ENCODE data around the gene ATAD2B.

ATAD2B gene

DNA sequence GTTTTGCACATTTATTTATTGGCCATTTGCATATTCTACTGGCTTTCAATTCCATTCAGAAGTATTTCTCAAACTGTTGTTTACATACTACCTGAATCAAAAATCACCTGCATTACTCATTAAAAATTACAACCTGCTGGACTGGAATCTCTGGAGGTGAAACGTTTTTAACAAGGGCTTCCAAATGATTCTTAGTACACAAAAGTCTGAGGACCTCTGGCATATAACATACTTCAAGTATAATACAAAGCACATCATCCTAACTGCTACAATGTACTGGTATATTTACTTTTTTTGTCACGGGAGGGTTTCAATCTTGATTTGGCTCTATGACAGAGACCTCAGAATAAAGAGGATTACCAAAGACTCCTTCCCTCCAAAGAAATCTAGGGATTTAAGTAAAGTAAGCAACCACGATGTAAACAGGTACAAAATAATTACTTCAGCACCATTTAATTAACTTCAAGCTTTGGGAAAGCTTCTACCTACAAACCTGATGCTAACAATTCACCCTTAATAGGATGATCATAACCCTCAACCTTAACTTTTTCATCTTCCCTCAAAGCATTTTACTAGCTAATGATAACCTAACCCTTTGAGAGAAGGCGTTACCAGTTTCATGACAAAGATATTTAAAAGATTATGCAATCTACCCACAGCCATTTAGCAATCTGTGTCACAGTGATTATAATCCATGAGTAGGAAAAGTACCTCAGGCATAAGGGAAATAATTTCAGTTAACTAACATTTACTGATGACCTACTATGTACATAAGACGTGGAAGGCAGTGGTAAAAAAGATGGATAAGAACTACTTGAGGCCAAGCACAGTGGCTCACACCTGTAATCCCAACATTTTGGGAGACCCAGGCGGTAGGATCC lies 24.7 kb downstream of the ATAD2B start:
- Histone ChIP-seq H3K4me2 (ENCODE audit: low read depth, low read length) (no peak overlapping the region), H3K79me2 (ENCODE audit: low read length) (0 out of 2 replicates have a peak, but pooled peaks cover 5% of the 10 kb centered on the region)

DNA sequence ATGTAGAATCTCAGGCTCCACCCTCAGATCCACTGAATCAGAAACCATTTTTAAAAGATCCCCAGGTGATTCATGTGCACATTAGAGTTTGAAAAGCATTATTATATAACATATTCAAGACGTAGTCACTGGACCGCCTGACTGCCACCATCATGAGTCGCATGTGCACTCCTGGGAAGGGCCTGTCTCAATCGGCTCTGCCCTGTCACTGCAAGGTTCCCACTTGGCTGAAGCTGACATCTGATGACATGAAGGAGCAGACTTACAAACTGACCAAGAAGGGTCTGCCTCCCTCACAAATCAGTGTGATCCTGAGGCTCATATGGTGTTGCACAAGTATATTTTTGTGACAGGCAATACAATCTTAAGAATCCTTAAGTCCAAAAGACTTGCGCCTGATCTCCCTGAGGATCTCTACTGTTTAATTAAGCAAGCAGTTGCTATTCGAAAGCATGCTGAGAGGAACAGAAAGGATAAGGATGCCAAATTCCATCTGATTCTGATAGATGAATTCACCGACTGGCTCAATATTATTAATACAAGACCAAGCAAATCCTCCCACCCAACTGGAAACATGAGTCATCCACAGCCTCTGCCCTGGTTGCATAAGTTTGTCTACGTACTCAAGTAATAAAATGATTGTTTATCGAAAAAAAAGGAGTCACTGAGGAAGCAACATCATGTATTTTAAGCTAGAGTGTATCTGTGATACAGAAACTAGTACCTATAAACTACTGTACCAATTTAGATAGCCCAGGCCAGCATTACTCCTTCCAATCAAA lies 26.2 kb downstream of the ATAD2B start:
- Histone ChIP-seq H3K9me2 (replicated peaks; ENCODE audit: insufficient read depth, low read length) (no peaks in the 10 kb centered on the region), H3K27ac (ENCODE audit: low read length) (no peak overlapping the region), H3F3A (ENCODE audit: insufficient read depth, low read length) (no peaks in the 10 kb centered on the region), H3K4me3 (ENCODE audit: low read length) (no peak overlapping the region), H3K36me3 (replicated peaks; ENCODE audit: insufficient read depth, low read length) (no peaks in the 10 kb centered on the region), H2AFZ (ENCODE audit: low read length) (no peak overlapping the region), H3K4me1 (ENCODE audit: low read length) (no peaks in the 10 kb centered on the region), H3K27me3 (replicated peaks; ENCODE audit: insufficient read depth, low read length) (no peaks in the 10 kb centered on the region), H4K20me1 (ENCODE audit: insufficient read depth, low read length) (no peaks in the 10 kb centered on the region), H3K79me2 (ENCODE audit: low read length) (0 out of 2 replicates have a peak, but pooled peaks cover 5% of the 10 kb centered on the region), H3K9ac (ENCODE audit: low read length) (no peak overlapping the region), H3K4me2 (ENCODE audit: low read depth, low read length) (no peak overlapping the region), H3K9me3 (replicated peaks; ENCODE audit: insufficient read depth, low read length) (no peaks in the 10 kb centered on the region)
- DNase-seq: no peak
- TF ChIP-seq EZH2phosphoT487 (IDR thresholded peaks at IDR 0.05; ENCODE audit: low read length): no peak
- TF ChIP-seq, protein P1, sequence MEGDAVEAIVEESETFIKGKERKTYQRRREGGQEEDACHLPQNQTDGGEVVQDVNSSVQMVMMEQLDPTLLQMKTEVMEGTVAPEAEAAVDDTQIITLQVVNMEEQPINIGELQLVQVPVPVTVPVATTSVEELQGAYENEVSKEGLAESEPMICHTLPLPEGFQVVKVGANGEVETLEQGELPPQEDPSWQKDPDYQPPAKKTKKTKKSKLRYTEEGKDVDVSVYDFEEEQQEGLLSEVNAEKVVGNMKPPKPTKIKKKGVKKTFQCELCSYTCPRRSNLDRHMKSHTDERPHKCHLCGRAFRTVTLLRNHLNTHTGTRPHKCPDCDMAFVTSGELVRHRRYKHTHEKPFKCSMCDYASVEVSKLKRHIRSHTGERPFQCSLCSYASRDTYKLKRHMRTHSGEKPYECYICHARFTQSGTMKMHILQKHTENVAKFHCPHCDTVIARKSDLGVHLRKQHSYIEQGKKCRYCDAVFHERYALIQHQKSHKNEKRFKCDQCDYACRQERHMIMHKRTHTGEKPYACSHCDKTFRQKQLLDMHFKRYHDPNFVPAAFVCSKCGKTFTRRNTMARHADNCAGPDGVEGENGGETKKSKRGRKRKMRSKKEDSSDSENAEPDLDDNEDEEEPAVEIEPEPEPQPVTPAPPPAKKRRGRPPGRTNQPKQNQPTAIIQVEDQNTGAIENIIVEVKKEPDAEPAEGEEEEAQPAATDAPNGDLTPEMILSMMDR (IDR thresholded peaks at IDR 0.05; ENCODE audit: low read length): no peak
- TF ChIP-seq EZH2 (optimal IDR thresholded peaks at IDR 0.05; ENCODE audit: low read depth, low read length): no peak

More for the DNA sequence above, 24.7 kb downstream of the ATAD2B start:
- H4K20me1 ChIP-seq (ENCODE audit: insufficient read depth, low read length): no peaks in the 10 kb centered on the region
- DNase-seq: no peak
- no peaks in the 10 kb centered on the region for H3K9me3 ChIP-seq (replicated peaks; ENCODE audit: insufficient read depth, low read length)
- TF ChIP-seq EZH2phosphoT487 (IDR thresholded peaks at IDR 0.05; ENCODE audit: low read length): no peak
- TF ChIP-seq EZH2 (optimal IDR thresholded peaks at IDR 0.05; ENCODE audit: low read depth, low read length): no peak
- TF ChIP-seq, protein P1 (IDR thresholded peaks at IDR 0.05; ENCODE audit: low read length): no peak
- no peaks in the 10 kb centered on the region for H3K4me1 ChIP-seq (ENCODE audit: low read length)
- no peaks in the 10 kb centered on the region for H3F3A ChIP-seq (ENCODE audit: insufficient read depth, low read length)
- H3K36me3 ChIP-seq (replicated peaks; ENCODE audit: insufficient read depth, low read length): no peaks in the 10 kb centered on the region
- H3K9me2 ChIP-seq (replicated peaks; ENCODE audit: insufficient read depth, low read length): no peaks in the 10 kb centered on the region
- H3K4me3 ChIP-seq (ENCODE audit: low read length): no peak overlapping the region
- no peak overlapping the region for H3K9ac ChIP-seq (ENCODE audit: low read length)
- H2AFZ ChIP-seq (ENCODE audit: low read length): no peak overlapping the region
- no peaks in the 10 kb centered on the region for H3K27me3 ChIP-seq (replicated peaks; ENCODE audit: insufficient read depth, low read length)
- H3K27ac ChIP-seq (ENCODE audit: low read length): no peak overlapping the region

DNA sequence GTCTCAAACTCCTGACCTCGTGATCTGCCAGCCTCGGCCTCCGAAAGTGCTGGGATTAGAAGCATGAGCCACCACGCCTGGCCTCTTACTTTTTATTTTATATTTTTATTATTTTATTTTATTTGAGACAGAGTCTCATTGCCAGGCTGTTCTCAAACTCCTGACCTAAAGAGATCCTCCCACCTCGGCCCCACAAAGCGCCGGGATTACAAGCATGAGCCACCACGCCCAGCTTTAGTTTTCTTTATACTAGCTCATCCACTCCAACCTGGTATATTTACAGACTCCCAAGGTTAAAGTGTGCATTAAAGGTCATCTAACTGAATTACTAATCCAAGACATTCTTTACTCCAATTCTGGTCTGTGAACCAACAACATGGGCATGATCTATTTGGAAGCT lies 26.8 kb downstream of the ATAD2B start:
- H3K4me1 ChIP-seq (ENCODE audit: low read length): no peaks in the 10 kb centered on the region
- H3K9ac ChIP-seq (ENCODE audit: low read length): no peak overlapping the region
- H4K20me1 ChIP-seq (ENCODE audit: insufficient read depth, low read length): no peaks in the 10 kb centered on the region
- no peak overlapping the region for H2AFZ ChIP-seq (ENCODE audit: low read length)
- H3K79me2 ChIP-seq (ENCODE audit: low read length): 0 out of 2 replicates have a peak, but pooled peaks cover under 1% of the 10 kb centered on the region
- H3K4me3 ChIP-seq (ENCODE audit: low read length): no peak overlapping the region
- TF ChIP-seq EZH2phosphoT487 (IDR thresholded peaks at IDR 0.05; ENCODE audit: low read length) (no peak), EZH2 (optimal IDR thresholded peaks at IDR 0.05; ENCODE audit: low read depth, low read length) (no peak)
- TF ChIP-seq, protein P1 (IDR thresholded peaks at IDR 0.05; ENCODE audit: low read length): no peak
- H3K27me3 ChIP-seq (replicated peaks; ENCODE audit: insufficient read depth, low read length): no peaks in the 10 kb centered on the region
- H3K27ac ChIP-seq (ENCODE audit: low read length): no peak overlapping the region
- H3K4me2 ChIP-seq (ENCODE audit: low read depth, low read length): no peak overlapping the region
- H3K9me2 ChIP-seq (replicated peaks; ENCODE audit: insufficient read depth, low read length): no peaks in the 10 kb centered on the region
- H3K9me3 ChIP-seq (replicated peaks; ENCODE audit: insufficient read depth, low read length): no peaks in the 10 kb centered on the region
- H3F3A ChIP-seq (ENCODE audit: insufficient read depth, low read length): no peaks in the 10 kb centered on the region
- no peak for DNase-seq
- H3K36me3 ChIP-seq (replicated peaks; ENCODE audit: insufficient read depth, low read length): no peaks in the 10 kb centered on the region
